Erythroblast (primary cell): ENCODE data around the gene GFI1B.

ENCODE experiments used
- DNase-seq, 2 experiments: peaks; one replicate each; lab custom pipeline; 2025; lab: John Stamatoyannopoulos, UW
- GATA1 ChIP-seq: IDR thresholded peaks from 2 replicates; pipeline ENCODE4 v1.6.1; 2011; ENCODE audit warnings: low read depth, mild to moderate bottlenecking, control low read depth, low read length, moderate library complexity
- POLR2A ChIP-seq: IDR thresholded peaks from 2 replicates; pipeline ENCODE4 v1.6.1; 2011; ENCODE audit warnings: mild to moderate bottlenecking, low read length

The GFI1B gene

GRCh38 chr9:133006731-133007352 is 28.3 kb downstream of the GFI1B start:
- no peak for TF ChIP-seq POLR2A
- no peak for TF ChIP-seq GATA1
- DNase-seq, result no peak

DNA sequence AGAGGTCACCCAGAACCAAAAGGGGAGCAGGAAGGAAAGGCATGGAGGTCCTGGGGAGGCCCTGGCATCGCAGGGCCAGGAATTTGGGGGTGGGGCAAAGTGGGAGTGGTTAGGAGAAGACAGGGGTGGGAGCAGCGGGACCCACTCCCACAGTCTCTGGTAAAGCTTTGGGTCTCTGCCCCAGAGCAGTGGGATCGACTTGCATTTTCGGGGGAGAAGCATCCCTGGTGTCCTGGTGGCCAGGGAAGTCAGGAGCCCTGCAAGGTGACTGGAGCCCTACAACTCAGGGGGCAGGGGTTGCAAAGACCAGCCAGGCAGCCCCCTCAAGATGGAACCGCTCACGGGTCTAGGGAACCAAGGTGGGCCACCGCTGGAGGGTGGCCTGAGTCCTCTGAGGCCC is 29.9 kb downstream of the GFI1B start:
- TF ChIP-seq GATA1 (no peak), POLR2A (no peak)
- no peak for DNase-seq

GRCh38 chr9:133008824-133009223 is 30.3 kb downstream of the GFI1B start:
- no peak for DNase-seq
- TF ChIP-seq POLR2A (no peak), GATA1 (no peak)

DNA sequence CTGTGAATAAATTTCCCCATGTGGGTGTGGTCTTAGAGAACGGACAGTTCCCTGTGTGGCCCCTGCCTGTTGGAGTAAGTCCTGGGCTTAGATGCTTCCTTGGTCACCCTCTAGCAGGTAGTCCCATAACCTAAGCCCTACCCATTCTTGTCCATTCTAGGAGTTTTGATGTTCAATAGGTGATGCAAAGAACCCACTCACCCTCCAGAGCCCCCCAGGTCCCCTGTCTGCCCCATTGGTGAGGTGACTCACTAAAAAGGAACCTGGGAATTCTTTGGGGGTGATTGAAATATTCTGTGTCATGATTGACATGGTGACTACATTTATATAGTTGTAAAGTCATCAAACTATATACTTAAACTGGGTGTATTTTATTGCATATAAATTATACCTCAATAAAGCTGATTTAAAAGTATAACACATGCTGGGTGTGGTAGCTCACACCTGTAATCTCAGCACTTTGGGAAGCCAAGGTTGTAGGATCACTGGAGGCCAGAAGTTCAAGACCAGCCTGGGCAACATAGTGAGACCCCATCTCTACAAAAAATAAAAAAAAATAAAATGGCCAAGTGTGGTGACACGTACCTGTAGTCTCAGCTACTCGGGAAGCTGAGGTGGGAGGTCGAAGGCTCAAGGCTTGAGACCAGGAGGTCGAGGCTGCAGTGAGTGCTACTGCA is 31.6 kb downstream of the GFI1B start:
- TF ChIP-seq GATA1 (no peak), POLR2A (no peak)
- no peak for DNase-seq

GRCh38 chr9:133014696-133015095 is 36.2 kb downstream of the GFI1B start:
- peak in 1 of 2 experiments; percentile 73 for DNase-seq
- TF ChIP-seq GATA1 (no peak), POLR2A (no peak)

DNA sequence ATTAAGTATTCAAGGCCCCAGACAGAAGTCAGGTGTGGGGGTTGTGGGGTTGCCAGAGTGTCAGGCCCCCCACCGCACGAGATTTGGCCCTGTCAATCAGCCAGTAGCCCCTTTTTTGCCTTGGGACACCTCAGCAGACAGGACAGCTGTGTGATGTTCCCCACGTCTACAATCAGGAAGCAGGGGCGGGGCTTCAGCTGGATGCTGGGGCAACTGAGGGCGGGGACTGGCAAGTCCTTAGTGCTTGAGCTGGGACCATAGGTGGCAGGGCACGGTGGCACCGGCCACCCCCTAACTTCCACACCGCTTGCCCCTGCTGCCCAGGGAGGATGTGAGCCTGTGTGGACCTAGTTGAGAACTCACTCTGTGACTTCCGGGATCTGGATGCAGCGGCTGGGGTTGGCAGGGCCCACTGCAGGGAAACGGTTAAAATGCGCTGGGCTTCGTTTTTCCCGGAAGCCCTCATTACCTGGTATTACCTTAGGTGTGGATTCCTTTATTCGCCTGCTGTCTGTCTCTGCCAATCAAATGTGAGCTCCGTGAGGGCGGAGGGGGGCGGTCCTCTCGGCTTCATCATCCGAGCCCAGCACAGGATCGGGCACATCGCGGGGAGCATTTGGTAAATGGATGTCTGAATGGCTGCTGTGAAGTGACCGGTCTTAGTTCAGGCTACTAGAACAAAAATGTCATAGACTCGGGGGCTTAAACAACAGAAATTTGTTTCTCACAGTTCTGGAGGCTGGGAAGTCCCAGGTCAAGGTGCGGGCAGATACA is 44.8 kb downstream of the GFI1B start:
- TF ChIP-seq GATA1 (no peak), POLR2A (no peak)
- peak in 1 of 2 experiments; percentile 53 for DNase-seq

DNA sequence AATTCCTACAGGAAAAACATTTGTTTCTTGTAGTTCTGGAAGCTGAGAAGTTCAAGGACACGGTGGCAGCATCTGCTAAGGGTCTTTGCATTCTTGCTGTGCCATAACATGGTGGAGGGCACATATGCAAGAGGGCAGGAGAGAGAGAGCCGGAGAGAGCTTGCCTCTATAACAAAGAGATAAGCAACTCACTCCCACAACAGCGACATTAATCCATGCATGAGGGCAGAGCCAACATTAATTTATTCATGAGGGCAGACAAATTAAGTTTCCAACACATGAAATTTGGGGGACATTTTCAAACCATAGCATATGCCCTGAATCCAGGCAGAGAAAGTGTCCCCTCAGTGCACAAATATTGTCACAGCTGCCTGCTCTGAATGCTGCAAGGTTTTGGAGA is 47.9 kb downstream of the GFI1B start:
- TF ChIP-seq POLR2A (no peak), GATA1 (no peak)
- DNase-seq, result no peak

DNA sequence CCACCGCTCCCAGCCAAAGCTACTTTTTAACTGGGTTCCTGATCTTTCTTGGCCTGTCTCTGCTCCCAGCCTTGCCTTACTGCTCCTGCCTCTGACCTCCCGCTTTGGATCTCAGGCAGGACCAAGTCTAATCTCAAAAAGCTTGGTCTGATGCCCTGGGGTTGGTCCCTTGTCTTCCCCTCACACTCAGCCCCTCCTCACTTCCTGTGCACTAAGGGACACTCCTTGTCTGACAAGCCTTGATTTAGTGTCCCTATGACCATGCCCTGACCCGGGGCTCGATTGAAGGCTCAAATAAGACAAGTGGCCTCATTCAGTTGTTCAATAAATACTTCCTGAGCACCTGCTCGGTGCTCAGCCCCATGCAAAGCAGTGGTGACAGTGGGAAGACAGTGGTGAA is 48.6 kb downstream of the GFI1B start:
- TF ChIP-seq GATA1 (no peak), POLR2A (no peak)
- DNase-seq, result no peak

- no peak for TF ChIP-seq POLR2A
- no peak for TF ChIP-seq GATA1
- DNase-seq, result no peak
Measured at GRCh38 chr9:133028221-133028620, 49.7 kb downstream of the GFI1B start.

DNA sequence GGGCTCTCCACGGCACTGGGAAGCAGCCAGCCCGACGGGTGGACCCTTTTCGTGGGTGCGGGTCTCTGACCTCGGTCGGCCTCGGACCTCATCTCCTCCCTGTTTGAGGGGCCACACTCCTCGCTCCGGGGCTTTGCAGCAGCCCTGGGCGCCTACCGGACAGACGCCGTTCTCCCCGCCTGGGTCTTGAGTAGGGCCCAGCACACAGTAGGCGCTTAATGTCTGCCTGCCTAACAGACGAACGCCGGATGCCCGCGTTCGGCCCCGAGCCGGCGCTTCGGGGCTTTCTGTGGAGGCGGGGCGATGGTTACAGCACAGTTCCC is 51.5 kb downstream of the GFI1B start:
- no peak for DNase-seq

DNA sequence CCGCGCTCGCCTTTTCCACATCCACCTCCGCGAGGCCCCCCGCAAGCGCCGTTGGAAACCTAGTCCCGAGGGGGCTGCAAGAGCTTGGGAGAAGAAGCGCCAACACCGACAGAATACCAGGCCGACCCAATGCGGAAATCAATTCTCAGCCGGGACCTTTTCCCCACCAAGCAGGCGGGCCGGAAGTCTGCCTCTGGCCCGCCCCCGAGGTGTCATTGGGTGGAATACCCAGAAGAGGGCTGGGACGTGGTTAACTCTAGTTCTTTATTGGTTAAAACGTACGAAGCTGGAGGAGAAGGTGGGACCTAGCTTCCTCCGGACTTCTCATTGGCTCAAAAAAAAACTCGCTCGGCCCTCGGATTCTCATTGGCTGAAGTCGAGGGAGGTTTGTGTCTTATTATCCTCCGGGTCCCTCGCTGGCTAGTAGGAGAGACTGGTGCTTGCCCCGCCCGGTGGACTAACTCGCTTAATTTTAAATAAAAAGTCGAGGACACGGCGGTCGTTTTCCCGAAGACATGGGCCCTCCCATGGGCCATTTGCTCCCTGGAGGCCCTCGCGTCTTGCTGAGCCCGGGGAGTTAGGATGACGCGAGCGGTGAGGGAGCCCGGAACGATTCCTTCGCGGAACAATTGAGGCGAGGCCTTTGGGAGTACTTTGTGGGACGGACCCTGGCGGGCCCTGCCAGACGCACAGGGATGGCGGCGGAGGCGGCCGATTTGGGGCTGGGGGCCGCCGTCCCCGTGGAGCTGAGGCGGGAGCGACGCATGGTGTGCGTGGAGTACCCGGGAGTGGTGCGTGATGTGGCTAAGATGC is 52.0 kb downstream of the GFI1B start, which contains the start of gene GTF3C5:
GTF3C5 (plus strand) TSS at position 681 of the 813 bp plus-strand sequence; CDS start at position 696, 15 bp downstream.
- peak; percentile 98 to 99 for DNase-seq
- TF ChIP-seq POLR2A, result peak; percentile 85
- TF ChIP-seq GATA1, result no peak

More for the DNA sequence above, 51.5 kb downstream of the GFI1B start:
- TF ChIP-seq GATA1 (no peak), POLR2A (no peak)

DNA sequence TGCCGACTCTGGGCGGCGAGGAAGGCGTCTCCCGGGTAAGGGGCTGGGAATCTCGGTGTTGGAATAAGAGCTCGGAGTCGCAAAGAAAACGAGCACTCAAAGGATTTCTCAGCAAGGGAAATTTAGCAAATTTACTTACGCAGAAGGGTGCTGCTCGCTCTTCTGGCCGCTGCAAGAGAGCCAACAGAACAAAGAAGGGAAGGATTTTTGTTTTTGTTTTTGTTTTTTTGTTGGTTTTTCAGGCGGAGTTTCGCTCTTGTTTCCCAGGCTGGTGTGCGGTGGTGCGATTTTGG is 52.6 kb downstream of the GFI1B start:
- no peak for DNase-seq
- TF ChIP-seq POLR2A (no peak), GATA1 (no peak)

DNA sequence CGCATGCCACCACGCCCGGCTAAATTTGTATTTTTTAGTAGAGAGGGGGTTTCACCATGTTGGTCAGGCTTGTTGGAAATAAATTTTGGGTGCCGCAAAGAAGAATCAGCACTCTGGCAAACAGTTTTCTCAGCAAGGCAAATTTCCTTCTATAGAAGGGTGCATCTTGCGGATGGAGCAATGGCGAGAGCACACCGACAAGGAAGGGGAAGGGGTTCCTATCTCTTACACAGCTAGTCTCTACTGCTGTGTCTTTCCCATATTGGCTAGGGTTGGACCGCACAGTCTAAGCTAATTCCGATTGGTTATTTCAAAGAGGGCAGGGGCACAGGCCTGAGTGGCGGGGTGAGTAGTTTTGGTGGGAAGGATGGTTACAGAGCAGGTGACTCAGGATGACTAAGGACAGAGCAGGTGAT is 53.0 kb downstream of the GFI1B start:
- no peak for TF ChIP-seq POLR2A
- no peak for TF ChIP-seq GATA1
- peak; percentile 58 to 74 for DNase-seq
